Brain pericyte (primary cell): Measurements from ENCODE around the gene OCA2.

Experiments
- DNase-seq: peaks from one replicate; pipeline ENCODE4 v3.0.0-alpha.2; 2012; ENCODE audit warnings: low read depth, low spot score

OCA2 gene

GRCh38 chr15:28104326-28104725, 5.2 kb upstream of the OCA2 start:
- DNase-seq = no peak

DNA sequence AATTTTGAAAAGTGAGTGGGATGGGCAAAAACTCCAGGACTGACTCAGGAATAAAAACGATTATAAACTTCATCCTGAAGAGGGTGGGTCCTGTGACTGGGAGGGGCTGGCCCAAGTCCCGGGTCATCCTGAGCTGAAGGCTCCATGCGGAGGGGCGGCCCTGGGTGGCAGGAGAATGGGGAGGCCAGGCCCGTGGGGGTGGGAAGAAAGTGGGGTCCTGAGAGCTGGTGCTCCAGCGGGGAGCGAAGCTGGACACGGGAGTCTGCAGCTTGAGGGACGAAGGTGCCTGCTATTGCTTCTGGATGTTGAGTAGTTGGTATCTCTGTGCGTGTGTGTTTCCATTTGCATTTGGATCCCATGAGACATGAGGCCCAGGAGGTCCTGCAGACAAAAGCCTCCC, 4.7 kb upstream of the OCA2 start:
- DNase-seq = no peak

DNA sequence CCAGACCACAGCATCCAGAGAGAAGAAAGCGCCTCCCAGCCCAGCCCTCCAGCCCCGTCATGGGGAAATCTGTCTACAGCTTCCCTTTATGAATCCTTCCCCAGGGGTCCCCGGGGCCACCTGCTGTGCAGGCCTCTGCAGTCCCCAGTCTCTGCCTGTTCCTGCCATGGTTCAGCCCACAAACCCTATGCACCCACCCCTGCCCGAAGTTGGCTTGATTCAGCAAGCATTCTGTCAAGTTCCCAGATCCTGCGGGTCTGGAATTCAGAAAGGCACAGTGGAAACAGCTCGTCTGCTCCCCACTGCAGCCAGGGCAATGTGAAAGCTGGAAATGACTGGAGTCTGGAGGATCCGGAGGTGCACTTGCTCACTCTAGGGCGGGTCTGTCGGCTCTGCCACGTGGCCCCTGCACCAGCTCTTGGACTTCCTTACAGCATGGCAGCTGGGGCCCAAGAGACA, 2.9 kb upstream of the OCA2 start:
- no peak for DNase-seq

DNA sequence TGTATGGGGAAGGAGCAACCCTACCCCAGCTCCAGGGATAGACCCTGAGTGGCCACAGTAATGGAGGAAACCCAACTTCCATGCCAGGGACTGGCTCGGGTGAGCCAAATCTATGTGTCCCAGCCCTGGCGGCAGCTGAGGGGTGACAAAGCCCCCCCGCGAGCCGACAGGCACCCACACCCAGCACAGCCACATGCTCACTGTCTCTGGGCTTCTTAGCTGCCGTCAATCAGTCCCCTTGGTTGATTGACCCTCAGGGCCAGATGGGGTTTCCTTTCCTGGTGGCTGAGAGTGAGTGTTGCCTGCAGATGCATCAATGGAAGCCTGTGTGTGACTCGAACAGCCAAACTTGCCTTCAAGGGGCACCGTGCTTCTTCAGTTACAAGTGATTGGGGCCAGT, 2.1 kb upstream of the OCA2 start:
- DNase-seq = no peak

DNA sequence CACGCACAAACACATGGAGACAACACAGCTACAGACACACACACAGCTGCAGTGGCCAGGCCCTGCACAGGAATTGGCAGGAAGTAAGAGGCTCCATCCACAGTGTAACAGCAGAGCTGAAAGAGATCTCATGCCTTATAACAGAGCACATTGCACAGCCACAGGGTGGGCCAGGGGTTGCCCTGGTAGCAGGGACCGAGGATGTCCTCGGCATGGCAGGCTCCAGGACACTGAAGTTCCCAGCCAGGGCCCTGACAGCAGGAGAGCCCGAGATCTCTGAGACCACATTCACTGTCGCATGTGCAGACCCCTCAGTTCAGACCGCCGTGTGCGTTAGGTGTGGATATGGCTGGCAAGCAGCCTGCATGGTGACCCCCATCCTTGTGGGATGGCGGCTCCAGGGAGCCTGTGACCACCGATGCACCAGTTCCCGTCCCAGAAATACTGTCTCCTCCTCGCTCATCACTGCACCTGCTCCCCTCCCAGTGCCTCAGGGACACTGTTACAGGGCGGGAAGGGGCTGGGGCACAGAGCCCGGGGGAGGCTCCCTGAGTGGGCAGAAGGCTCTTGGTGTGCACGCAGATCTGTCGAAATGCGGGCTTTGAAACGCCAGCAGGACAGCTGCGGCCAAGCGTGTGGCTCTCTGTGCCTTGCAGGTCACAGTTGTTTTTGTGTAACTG, 1.5 kb upstream of the OCA2 start:
- DNase-seq = no peak

- DNase-seq = no peak
Measured at GRCh38 chr15:28099555-28100140, 533 bp upstream of the OCA2 start.

- DNase-seq = no peak
Measured at GRCh38 chr15:28098360-28098765, 752 bp downstream of the OCA2 start.

GRCh38 chr15:28097656-28098359, 1.3 kb downstream of the OCA2 start:
- DNase-seq = no peak

DNA sequence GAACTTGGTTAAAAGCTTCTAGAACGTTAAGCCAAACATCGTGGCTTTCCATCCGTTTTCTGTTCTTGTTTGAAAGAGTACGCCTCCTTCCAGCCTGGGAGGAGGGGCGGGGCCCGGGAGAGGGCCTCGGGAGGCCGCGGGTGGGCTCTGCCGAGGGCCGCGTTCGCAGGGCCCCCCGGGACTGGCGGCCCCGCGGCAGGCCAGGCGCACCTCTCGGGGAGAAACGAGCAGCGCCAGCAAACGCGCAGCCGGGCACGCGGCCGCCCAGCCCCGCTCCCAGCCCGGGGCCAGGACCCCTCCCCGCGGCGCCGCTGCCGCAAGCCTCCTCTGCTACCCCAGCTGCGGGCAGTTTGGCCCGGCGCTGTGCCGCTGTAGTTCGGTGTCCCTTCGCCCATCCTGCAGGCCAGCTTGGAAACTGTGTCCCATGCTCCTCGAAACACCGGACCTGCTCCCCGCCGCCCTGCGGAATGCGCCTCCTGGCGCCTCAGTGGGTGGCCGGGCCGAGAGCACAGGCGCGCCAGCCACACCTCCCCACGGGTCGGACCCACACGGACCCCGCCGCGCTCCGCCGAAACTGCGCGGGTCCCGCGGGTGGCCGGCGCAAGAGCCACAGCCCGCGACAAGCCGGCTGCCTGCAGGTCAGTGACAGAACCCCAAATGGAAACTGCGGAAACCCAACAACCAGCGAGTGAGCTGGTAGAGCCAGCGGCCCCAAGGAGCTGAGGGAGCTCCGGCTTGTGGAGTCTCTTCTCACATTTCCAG, 2.3 kb downstream of the OCA2 start:
- no peak for DNase-seq

GRCh38 chr15:28096411-28096669, 2.8 kb downstream of the OCA2 start:
- no peak for DNase-seq

GRCh38 chr15:28094732-28095521, 4.2 kb downstream of the OCA2 start:
- DNase-seq = no peak

DNA sequence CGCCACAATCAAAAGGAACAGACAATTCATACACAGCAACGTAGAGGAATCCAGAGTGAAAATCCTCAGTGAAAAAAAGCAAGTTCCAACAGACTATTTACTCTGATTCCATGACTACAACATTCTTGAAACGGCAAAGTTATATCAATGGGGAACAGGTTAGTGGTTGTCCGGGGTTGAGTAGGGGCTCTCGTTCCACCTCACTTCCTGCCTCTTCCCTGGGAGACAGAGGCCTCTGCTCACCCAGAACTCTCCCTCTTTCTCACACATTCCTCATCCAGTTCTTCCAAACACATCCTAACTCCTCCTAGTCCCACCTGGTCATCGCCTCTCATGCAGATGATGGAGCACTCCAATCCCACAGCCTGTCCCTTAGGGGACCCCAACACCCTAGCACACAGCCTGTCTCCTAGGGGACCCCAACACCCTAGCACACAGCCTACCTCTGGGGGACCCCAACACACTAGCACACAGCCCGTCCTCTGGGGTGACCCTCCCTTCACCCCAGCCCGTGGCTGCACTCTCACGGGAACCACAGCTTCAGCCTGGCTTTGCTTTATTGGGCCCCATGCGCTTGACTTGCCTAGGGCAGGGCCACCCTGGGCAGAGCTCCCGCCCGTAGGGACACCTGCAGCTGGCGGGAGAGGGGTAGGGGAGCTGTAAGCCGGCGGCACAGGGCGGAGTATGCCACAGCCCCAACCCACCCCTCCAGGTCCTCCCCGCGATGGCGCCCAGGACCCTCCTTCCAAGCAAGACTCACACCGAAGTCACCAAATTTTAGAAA, 5.2 kb downstream of the OCA2 start:
- no peak for DNase-seq

DNA sequence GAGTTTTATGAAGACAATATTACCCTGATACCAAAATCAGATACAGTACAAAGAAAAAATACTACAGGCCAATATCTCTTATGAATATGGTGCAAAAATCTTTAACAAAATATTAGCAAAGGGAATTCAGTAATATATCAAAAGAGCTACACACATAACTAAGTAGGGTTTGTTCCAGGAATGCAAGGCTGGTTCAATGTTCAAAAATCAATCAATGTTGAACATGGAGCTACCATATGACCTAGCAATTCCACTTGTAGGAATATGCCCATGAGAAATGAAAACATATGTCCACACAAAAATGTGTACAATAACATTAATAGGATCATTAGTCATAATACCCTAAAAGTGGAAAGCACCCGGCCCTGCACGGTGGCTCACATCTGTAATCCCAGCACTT, 7.8 kb downstream of the OCA2 start:
- DNase-seq = no peak

DNA sequence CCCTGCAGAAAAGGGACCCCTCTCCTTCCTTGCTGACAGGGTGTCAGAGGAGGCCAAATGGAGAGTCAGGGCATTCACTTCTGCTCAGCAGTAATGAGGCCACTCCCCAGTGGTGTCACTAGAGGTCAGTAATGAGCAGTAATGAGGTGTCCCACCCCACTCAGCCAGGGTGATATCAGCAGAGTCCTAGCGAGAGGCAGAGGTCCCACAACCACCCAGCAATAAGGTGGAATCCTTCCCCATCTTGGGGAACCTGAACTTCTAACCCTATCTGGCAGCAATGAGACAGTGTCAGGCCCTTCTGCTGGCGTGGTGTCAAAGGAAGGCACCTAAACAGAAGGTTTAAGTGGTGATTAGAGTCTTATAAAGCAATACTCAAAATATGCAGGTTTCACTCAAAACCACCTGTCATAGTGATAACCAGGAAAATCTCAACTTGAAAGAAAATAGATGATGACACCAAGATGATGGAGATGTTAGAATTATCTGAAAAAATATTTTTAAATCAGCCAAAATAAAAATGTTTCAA, 12.9 kb downstream of the OCA2 start:
- DNase-seq = no peak

- no peak for DNase-seq
Measured at GRCh38 chr15:28085489-28086174, 13.5 kb downstream of the OCA2 start.

GRCh38 chr15:28084547-28084946, 14.6 kb downstream of the OCA2 start:
- no peak for DNase-seq

DNA sequence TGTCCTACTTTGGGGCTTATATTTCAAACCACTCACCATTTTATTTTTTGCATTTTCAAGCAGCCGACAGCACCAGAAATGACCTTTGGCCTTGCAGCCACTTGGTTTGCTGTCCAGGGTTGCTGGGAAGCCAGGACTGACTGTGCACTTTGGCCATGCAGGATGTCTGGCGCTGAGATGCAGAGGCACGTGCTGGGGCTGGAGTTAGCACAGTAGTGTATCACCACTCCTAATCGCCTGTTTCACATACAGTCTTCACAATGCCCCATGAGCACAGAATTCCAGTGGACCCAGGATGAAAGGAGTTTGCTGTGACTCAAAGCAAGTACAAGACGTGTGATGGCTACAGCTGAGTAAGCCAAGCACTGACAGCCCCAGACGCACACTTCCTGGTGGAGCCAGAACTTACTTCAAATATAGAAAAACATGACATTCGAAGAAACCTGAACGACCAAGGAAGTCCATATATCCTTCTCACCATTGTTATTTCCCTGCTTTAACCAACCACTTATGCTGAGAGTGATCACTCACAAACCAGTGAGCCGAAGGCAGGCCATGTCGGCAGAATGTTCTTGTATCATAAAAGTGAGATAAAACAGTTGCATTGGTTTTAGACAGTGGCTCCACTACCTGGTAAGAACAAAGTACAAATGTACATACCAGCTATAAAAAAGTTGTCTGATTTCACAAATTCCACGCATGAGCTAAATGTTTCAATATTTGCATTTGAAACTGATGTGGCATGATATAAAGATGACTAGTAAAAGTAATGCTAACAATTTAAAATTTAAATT, 16.0 kb downstream of the OCA2 start:
- DNase-seq = no peak

- DNase-seq = no peak
Measured at GRCh38 chr15:28081594-28081993, 17.5 kb downstream of the OCA2 start.

- no peak for DNase-seq
Measured at GRCh38 chr15:28080386-28080785, 18.7 kb downstream of the OCA2 start.
